GM18858 (cell line): ENCODE measurements around the gene ANKRD22.
A peak's percentile ranks its signal among the peaks of the same experiment; 100 is the strongest.

Source experiments
- ATAC-seq: cut with Tn5 transposase; IDR thresholded peaks from one replicate; pipeline ENCODE4 v1.9.1; 2021; ENCODE audit not compliant: unreplicated experiment

Gene ANKRD22

GRCh38 chr10:88879534-88880281 lies 28.1 kb upstream of the ANKRD22 start, which contains the start of gene STAMBPL1:
TSS of gene STAMBPL1 (plus strand) at chr10:88880245. CDS start at chr10:88901709, 21,464 bp downstream.
- peak; percentile 46 for ATAC-seq

GRCh38 chr10:88877298-88877697 lies 25.7 kb upstream of the ANKRD22 start:
- ATAC-seq, result no peak

GRCh38 chr10:88875081-88875480 lies 23.4 kb upstream of the ANKRD22 start:
- ATAC-seq, result no peak

GRCh38 chr10:88874281-88874680 lies 22.6 kb upstream of the ANKRD22 start:
- no peak for ATAC-seq

GRCh38 chr10:88873757-88874156 lies 22.1 kb upstream of the ANKRD22 start:
- no peak for ATAC-seq

- no peak for ATAC-seq
Measured at GRCh38 chr10:88870089-88870488, 18.4 kb upstream of the ANKRD22 start.

GRCh38 chr10:88866454-88866853 lies 14.8 kb upstream of the ANKRD22 start:
- ATAC-seq, result no peak

- no peak for ATAC-seq
Measured at GRCh38 chr10:88865281-88865876, 13.7 kb upstream of the ANKRD22 start.

- ATAC-seq, result no peak
Measured at GRCh38 chr10:88861036-88861435, 9.4 kb upstream of the ANKRD22 start.

GRCh38 chr10:88858491-88858890 lies 6.8 kb upstream of the ANKRD22 start:
- ATAC-seq, result no peak

GRCh38 chr10:88857831-88858230 lies 6.2 kb upstream of the ANKRD22 start:
- ATAC-seq, result no peak

- ATAC-seq, result no peak
Measured at GRCh38 chr10:88854684-88855083, 3.0 kb upstream of the ANKRD22 start.

GRCh38 chr10:88853155-88853881 lies 1.7 kb upstream of the ANKRD22 start:
- no peak for ATAC-seq

GRCh38 chr10:88852327-88852726 lies 683 bp upstream of the ANKRD22 start:
- no peak for ATAC-seq

- no peak for ATAC-seq
Measured at GRCh38 chr10:88850712-88851111, 932 bp downstream of the ANKRD22 start.

- no peak for ATAC-seq
Measured at GRCh38 chr10:88849234-88849633, 2.4 kb downstream of the ANKRD22 start.

GRCh38 chr10:88848499-88848898 lies 3.1 kb downstream of the ANKRD22 start:
- ATAC-seq, result no peak

GRCh38 chr10:88843171-88843570 lies 8.5 kb downstream of the ANKRD22 start:
- ATAC-seq, result no peak

- ATAC-seq, result no peak
Measured at GRCh38 chr10:88841316-88842111, 10.1 kb downstream of the ANKRD22 start.

- ATAC-seq, result no peak
Measured at GRCh38 chr10:88840881-88841280, 10.8 kb downstream of the ANKRD22 start.

- no peak for ATAC-seq
Measured at GRCh38 chr10:88840104-88840503, 11.5 kb downstream of the ANKRD22 start.
